ENCODE measurements around the gene ZNF664. TPM values are rescaled to one million over a fixed set of nuclear protein-coding genes. Genes with fewer than 3 reads are reported as not detected.

Gene ZNF664
- total and polyA plus RNA-seq, 2 of the 13 experiments (the other 11 are each of a cell fraction or from before 2014, with no cell fraction given): 43.9 to 56.5 TPM

DNA sequence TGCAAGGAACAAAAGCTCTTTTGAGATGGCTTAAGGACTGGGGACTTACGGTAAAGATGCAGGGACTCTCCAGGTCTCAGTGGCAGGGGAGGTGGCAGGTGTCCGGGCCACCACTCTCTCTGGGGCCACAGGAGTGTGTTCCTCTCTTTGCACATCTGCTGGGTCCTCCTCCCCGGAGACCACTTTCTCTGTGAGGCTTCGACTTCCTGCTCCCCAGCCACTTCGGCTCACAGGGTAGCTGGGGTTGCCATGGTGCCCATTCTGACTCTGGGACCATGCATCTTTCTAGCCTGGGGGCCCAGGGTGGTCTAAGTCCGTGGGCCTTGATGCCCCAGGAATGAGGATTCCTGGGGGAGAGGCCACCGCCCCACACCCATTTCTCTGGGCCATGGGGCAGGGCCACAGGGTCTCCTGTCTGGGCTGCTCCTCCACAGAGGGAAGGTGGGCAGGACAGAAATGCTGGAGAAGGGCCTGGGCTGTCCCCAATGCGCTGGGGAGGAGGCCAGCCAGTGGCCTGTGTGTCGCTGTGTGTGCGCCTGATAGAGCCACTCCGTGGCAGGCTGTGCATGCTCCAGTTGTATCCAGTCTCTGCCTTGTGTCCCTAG is 38.9 kb upstream of the ZNF664 start:
- Histone ChIP-seq H4K20me1 (ENCODE audit: insufficient read depth, low read length) (no peaks in the 10 kb centered on the region), H3K9me3 (ENCODE audit: low read length) (no peaks in the 10 kb centered on the region), H3K27ac (ENCODE audit: extremely low read length, insufficient read depth, low read length) (no peak overlapping the region), H3K27me3 (ENCODE audit: control insufficient read depth in 1 of 2, insufficient read depth in 2 of 2, low read length in 2 of 2) (peaks cover 0 to 5% of the 10 kb centered on the region in 2 experiments; a peak in 1 of 5 replicates), H2AFZ (ENCODE audit: low read length) (no peak overlapping the region), H3K4me3 (replicated peaks in 1 of 3; ENCODE audit: insufficient read depth in 1 of 3, low read depth in 2 of 3, low read length in 3 of 3) (no peak overlapping the region), H3K79me2 (ENCODE audit: insufficient read depth, low read length) (no peaks in the 10 kb centered on the region), H3K4me2 (ENCODE audit: low read depth, low read length) (no peak overlapping the region), H3K9ac (ENCODE audit: insufficient read depth, low read depth, low read length) (no peak overlapping the region), H3K4me1 (ENCODE audit: insufficient read depth, low read length) (no peaks in the 10 kb centered on the region), H3K36me3 (replicated peaks in 1 of 2; ENCODE audit: control insufficient read depth in 1 of 2, insufficient read depth in 2 of 2, low read length in 2 of 2) (peaks cover 0 to 5% of the 10 kb centered on the region in 2 experiments; a peak in 1 of 5 replicates)
- 61% methylated on average over 9 of the region's 11 CpGs for WGBS (ENCODE audit: low lambda C conversion rate)
- TF ChIP-seq MLLT10 (CRISPR knock-in tag; IDR thresholded peaks at IDR 0.05) (no peak), E2F1 (CRISPR knock-in tag; IDR thresholded peaks at IDR 0.05) (no peak), ZNF207 (IDR thresholded peaks at IDR 0.05; ENCODE audit: borderline replicate concordance) (no peak), MYC (CRISPR knock-in tag; IDR thresholded peaks at IDR 0.05; ENCODE audit: borderline replicate concordance) (no peak), ZBTB20 (CRISPR knock-in tag; IDR thresholded peaks at IDR 0.05; ENCODE audit: borderline replicate concordance, low read depth) (no peak), ZNF574 (CRISPR knock-in tag; IDR thresholded peaks at IDR 0.05) (no peak), ZNF253 (CRISPR knock-in tag; IDR thresholded peaks at IDR 0.05; ENCODE audit: borderline replicate concordance) (no peak), ZNF292 (CRISPR knock-in tag; IDR thresholded peaks at IDR 0.05; ENCODE audit: borderline replicate concordance, low read depth) (no peak), CCDC6 (CRISPR knock-in tag; IDR thresholded peaks at IDR 0.05) (no peak)
- TF ChIP-seq, protein P1, sequence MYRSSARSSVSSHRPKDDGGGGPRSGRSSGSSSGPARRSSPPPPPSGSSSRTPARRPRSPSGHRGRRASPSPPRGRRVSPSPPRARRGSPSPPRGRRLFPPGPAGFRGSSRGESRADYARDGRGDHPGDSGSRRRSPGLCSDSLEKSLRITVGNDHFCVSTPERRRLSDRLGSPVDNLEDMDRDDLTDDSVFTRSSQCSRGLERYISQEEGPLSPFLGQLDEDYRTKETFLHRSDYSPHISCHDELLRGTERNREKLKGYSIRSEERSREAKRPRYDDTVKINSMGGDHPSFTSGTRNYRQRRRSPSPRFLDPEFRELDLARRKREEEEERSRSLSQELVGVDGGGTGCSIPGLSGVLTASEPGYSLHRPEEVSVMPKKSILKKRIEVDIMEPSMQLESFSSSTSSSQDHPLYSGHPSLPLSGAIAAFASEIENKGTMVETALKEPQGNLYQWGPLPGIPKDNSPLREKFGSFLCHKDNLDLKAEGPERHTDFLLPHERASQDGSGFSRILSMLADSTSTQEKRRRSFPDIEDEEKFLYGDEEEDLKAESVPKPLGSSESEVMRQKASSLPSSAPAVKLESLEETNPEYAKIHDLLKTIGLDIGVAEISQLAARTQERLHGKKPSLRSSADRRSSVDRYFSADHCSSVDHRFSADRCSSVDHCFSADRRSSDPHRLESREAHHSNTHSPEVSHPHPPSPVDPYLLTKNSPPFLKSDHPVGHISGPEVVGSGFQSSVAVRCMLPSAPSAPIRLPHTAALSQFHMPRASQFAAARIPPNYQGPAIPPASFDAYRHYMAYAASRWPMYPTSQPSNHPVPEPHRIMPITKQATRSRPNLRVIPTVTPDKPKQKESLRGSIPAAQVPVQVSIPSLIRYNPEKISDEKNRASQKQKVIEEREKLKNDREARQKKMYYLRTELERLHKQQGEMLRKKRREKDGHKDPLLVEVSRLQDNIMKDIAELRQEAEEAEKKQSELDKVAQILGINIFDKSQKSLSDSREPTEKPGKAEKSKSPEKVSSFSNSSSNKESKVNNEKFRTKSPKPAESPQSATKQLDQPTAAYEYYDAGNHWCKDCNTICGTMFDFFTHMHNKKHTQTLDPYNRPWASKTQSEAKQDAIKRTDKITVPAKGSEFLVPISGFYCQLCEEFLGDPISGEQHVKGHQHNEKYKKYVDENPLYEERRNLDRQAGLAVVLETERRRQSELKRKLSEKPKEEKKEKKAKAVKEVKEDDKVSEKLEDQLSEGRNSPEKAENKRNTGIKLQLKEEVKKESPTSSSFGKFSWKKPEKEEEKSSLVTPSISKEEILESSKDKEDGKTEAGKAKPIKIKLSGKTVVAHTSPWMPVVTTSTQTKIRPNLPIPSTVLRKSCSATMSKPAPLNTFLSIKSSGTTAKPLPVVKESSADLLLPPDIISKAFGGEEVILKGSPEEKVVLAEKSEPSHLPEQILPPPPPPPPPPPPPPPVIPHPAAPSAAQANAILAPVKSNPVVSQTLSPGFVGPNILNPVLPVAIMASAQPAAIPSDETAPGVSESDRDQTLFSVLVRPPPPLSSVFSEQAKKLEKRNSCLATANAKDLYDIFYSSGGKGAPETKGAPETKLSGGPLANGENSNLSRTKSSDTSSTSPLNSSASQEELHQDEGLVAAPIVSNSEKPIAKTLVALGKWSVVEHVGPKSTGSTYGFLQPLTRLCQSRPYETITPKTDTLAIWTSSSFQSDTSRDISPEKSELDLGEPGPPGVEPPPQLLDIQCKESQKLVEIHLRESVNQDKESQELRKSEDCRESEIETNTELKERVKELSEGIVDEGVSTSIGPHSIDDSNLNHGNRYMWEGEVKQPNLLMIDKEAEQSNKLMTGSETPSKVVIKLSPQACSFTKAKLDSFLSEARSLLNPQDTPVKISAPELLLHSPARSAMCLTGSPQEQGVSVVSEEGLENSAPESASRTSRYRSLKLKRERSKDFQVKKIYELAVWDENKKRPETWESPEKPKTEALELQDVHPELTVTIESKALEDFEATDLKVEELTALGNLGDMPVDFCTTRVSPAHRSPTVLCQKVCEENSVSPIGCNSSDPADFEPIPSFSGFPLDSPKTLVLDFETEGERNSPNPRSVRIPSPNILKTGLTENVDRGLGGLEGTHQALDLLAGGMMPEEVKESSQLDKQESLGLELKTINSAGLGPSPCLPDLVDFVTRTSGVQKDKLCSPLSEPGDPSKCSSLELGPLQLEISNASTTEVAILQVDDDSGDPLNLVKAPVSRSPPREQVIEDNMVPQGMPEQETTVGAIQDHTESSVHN (CRISPR knock-in tag; IDR thresholded peaks at IDR 0.05): no peak
- intact Hi-C loops (cut with micrococcal nuclease; ENCODE audit: unreplicated experiment): no loop called here
- no peak for ATAC-seq
- in situ Hi-C loops (cut with HindIII; ENCODE audit: extremely low pct_ligation_motif_present, low pct_unique_long_range_greater_than_20kb): no loop called here
- BruUV-seq (replicated peaks): no TSS peak
- no peak for DNase-seq (ENCODE audit: low spot score)
- no peak for FAIRE-seq
- CTCF ChIA-PET (ENCODE audit: low intra/inter-chr PET ratio, low total read pairs): no interaction called here
- POLR2A ChIA-PET: no interaction called here
